Neural cell (in vitro differentiated cells): ENCODE results near the gene TAS1R2.

Experiments used
- EZH2 ChIP-seq: fragments of 200-600, 300-800 bp; shearing (Covaris generic), sonication (generic); IDR thresholded peaks from 2 replicates; pipeline ENCODE4 v1.6.1; 2014; ENCODE audit warnings: antibody characterized with exemption, low read length, borderline replicate concordance, mild to moderate bottlenecking; ENCODE audit not compliant: insufficient read depth, poor library complexity, severe bottlenecking
- MXI1 ChIP-seq: fragments of 450-650 bp; conservative IDR thresholded peaks from 2 replicates; pipeline ENCODE4 v1.6.1; 2014; ENCODE audit warnings: antibody characterized with exemption, mild to moderate bottlenecking; ENCODE audit not compliant: poor library complexity, severe bottlenecking
- POLR2AphosphoS5 ChIP-seq: IDR thresholded peaks from 2 replicates; pipeline ENCODE4 v1.6.1; 2012
- SMC3 ChIP-seq: fragments of 450-650 bp; conservative IDR thresholded peaks from 2 replicates; pipeline ENCODE4 v1.6.1; 2014; ENCODE audit warnings: antibody characterized with exemption, mild to moderate bottlenecking, moderate library complexity; ENCODE audit not compliant: poor library complexity
- TAF1 ChIP-seq: IDR thresholded peaks from 2 replicates; pipeline ENCODE4 v1.6.1; 2012; ENCODE audit warnings: low read depth
- TF ChIP-seq, protein P1 (sequence below): fragments of 450-650 bp; IDR thresholded peaks from 2 replicates; pipeline ENCODE4 v1.5.1; 2014; ENCODE audit warnings: antibody characterized with exemption, mild to moderate bottlenecking, moderate library complexity; ENCODE audit not compliant: poor library complexity, severe bottlenecking
- TF ChIP-seq, protein P2 (sequence below): IDR thresholded peaks from 2 replicates; pipeline ENCODE4 v1.6.1; 2012; ENCODE audit warnings: borderline replicate concordance

DNA sequence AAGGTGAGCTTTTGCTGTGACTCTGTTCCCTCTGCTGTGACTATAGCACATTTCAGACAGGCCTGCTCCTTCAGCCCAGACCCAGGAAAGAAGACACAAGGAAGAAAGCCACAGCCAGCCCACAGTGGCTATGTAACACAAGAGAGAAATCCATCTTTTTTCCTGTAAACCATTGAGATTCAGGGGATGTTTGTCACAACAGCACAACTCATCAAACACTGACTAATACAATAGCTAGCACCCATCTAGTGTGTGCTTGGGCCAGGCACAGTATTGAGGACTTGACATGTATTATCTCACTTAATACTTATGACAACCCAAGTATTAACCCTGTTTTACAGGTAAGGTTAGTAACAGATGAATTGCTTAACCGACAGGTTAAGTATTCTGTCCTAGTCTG, 29.8 kb downstream of the TAS1R2 start:
- no peak for TF ChIP-seq SMC3
- TF ChIP-seq, protein P1, sequence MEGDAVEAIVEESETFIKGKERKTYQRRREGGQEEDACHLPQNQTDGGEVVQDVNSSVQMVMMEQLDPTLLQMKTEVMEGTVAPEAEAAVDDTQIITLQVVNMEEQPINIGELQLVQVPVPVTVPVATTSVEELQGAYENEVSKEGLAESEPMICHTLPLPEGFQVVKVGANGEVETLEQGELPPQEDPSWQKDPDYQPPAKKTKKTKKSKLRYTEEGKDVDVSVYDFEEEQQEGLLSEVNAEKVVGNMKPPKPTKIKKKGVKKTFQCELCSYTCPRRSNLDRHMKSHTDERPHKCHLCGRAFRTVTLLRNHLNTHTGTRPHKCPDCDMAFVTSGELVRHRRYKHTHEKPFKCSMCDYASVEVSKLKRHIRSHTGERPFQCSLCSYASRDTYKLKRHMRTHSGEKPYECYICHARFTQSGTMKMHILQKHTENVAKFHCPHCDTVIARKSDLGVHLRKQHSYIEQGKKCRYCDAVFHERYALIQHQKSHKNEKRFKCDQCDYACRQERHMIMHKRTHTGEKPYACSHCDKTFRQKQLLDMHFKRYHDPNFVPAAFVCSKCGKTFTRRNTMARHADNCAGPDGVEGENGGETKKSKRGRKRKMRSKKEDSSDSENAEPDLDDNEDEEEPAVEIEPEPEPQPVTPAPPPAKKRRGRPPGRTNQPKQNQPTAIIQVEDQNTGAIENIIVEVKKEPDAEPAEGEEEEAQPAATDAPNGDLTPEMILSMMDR, result no peak
- no peak for TF ChIP-seq POLR2AphosphoS5
- TF ChIP-seq TAF1, result no peak
- no peak for TF ChIP-seq EZH2
- TF ChIP-seq, protein P2, sequence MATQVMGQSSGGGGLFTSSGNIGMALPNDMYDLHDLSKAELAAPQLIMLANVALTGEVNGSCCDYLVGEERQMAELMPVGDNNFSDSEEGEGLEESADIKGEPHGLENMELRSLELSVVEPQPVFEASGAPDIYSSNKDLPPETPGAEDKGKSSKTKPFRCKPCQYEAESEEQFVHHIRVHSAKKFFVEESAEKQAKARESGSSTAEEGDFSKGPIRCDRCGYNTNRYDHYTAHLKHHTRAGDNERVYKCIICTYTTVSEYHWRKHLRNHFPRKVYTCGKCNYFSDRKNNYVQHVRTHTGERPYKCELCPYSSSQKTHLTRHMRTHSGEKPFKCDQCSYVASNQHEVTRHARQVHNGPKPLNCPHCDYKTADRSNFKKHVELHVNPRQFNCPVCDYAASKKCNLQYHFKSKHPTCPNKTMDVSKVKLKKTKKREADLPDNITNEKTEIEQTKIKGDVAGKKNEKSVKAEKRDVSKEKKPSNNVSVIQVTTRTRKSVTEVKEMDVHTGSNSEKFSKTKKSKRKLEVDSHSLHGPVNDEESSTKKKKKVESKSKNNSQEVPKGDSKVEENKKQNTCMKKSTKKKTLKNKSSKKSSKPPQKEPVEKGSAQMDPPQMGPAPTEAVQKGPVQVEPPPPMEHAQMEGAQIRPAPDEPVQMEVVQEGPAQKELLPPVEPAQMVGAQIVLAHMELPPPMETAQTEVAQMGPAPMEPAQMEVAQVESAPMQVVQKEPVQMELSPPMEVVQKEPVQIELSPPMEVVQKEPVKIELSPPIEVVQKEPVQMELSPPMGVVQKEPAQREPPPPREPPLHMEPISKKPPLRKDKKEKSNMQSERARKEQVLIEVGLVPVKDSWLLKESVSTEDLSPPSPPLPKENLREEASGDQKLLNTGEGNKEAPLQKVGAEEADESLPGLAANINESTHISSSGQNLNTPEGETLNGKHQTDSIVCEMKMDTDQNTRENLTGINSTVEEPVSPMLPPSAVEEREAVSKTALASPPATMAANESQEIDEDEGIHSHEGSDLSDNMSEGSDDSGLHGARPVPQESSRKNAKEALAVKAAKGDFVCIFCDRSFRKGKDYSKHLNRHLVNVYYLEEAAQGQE, result no peak
- no peak for TF ChIP-seq MXI1
